Measurements from ENCODE around the gene NKAIN2. TPM values are rescaled to one million over a fixed set of nuclear protein-coding genes. Genes with fewer than 3 reads are reported as not detected.
A peak's percentile ranks its signal among the peaks of the same experiment; 100 is the strongest.
"Not testable (repeated sequence)": the region's sequence is repeated elsewhere in the genome, so short reads cannot be mapped to it uniquely, and the experiment has no call there.

NKAIN2 gene
- total RNA-seq, 1 donor from 2014 or later = 0.37 TPM

DNA sequence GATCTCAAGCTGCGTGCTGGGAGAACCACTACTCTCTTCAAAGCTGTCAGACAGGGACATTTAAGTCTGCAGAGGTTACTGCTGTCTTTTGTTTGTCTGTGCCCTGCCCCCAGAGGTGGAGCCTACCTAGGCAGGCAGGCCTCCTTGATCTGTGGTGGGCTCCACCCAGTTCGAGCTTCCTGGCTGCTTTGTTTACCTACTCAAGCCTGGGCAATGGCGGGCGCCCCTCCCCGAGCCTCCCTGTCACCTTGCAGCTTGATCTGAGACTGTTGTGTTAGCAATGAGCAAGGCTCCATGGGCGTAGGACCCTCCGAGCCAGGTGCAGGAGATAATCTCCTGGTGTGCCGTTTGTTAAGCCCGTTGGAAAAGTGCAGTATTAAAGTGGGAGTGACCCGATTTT is 609.0 kb downstream of the NKAIN2 start:
- not testable (repeated sequence) for DNase-seq (ENCODE audit: low read depth)

DNA sequence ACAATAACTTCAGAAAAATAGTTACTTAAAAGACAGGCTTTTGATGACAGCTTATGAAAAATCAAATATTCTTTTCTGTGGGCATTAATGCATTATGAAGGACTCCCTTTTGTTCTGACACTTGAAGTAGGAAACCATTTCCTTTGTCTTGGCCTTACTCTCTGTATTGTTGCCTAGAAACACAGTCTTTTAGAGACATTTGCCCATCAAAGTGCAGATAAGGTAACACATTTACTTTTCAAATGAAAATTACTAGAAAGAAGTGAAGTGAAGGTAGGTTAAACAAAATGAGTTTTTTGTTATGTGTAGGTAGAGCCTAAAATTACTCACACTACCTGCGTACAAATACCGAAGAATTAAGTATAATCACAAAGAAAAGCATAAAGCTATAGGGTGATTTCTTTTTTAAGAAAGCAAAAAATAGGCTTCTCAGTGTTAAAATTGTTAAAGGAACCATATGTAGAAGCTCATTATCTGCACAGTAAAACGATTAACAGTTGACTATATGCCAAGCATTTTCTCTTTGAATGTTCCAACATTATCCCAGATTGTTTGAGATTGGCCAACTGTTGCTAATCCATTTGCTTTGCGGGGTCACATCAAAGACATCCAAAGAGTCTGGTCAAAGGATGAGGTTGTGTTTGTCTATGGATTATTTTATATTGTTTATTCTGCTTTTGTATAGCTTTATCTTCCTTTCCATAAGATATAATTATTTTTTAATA is 616.6 kb downstream of the NKAIN2 start:
- no peak for DNase-seq (ENCODE audit: low read depth)

DNA sequence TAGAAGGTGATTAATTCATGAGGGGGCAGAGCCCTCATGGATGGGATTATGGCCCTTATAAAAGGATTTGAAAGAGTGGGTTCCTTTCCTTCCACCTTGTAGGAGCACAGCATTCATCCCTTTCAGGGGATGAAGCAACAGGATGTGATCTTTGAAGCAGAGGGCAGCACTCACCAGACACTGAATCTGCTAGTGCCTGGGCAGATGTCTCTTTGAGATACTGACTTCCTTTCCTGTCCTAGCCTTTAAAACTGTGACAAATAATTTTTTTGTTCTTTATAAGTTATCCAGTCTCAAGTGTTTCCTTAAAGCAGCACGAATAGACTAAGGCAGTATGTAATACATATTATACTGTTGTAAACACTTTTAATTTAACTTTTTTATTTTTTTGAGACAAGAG is 620.0 kb downstream of the NKAIN2 start:
- no peak for DNase-seq (ENCODE audit: low read depth)

DNA sequence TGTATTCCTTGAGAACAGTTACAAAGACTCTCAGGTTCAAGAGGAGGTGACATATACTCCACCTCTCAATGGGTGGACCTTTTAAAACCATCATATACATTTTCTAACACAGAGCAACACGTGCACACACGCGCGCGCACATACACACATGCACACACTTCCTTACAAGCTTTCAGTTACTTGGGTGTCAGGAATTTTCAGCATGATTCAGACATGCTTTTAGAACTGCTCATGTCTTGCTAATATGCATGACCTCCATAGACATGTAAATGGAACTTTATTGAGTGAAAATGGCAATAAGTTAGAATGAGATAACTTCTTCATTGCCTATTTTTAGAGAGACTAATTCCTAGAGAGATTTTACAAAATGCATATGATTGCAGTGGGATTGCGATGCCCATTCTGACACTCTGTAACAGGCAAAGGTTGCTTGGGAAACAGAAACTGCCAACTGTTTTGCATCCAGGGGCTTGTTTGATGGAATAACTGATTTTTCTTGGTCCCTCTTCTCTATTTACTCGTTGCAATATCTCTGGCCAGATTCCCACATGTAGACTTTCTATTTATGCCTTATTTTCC is 627.2 kb downstream of the NKAIN2 start:
- no peak for DNase-seq (ENCODE audit: low read depth)

DNA sequence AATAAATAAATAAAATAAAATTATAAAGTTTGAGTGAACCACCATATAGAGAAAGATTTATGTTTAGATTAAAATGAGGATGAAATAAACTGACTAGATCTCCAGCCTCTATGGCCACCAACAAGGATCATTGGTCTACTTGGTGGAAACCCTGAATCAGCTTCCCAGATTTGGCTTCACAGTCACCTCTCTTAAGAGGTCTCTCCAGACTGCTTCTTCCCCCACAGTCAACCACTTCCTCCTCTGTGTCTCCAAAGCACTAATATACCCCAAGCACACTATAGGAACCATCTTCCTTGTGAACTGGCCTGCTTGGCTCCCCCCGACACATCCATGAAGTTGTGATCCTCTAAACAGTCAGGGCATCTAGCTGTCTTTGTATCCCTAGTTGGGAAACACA is 629.0 kb downstream of the NKAIN2 start:
- DNase-seq (ENCODE audit: low read depth) = no peak

DNA sequence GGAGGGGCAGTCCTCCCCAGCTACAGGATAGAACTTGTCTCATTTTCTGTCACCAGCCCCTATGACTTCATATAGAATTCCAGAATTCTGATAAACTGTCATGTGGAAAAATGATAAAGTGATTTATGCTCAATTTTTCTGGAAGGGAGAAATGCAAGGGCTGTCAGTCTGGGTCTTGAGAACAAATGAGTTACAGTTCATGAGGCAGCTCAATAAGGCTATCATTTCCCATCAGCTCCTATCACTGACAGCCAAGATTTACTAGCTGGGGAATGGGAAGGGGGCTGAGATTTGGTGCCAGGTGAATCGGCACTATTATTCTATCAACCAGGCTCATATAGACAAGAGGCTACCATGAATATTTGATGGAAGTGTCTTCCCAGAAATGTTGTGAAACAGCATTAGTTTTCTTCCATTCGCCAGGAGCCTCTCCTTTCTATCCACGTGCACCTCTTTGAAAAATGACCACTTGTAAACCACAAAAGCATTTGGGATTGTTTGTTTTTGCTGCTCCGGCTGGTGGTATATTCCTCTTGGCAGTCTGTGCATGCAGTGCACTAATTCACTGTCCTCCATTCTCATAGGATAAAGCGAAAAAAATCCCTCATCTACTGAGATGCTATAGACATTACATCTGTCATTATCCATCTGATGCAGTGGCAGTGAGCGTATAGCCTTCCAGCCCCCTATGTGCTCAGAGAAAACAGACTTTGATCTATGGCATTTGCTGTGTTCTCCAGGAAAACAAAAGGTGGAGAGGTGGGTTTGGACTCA is 629.9 kb downstream of the NKAIN2 start:
- DNase-seq (ENCODE audit: low read depth) = no peak

DNA sequence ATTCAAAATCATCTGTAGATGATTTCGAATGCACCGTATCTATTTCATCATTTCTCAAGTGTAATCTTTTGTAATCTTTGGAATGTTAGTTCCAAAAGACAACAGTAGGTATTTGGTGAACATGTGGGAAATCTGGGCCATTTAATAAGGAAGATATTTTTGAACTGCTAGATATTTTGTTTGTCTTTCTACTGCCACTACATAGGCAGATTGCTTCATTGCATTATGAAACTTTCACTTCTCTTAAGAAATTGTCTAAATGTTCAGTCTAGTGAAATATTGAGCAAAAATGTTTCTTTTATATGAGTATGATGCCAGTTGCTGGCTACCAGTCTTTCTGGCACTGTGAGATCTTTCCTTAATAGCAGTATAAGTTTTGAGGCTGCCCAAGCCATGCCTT is 630.8 kb downstream of the NKAIN2 start:
- DNase-seq (ENCODE audit: low read depth) = peak; percentile 3

DNA sequence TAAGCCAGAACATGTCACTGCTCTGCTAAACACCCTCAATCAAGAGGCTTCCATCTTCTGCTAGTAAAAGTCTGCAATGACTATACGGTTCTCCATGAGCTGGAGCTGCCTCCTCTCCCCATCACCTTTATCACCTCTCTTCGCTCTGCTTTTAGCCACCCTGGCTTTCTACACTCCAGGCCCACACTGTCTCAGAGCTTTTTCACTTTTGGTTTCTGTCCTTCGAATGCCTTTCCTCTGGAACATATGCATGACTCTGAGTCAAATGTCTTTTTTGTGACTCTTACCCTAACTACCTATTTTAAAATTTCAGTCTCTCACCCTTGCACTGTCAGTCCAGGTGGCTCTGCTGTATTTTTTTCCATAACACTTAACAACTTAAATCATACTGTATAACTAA is 633.1 kb downstream of the NKAIN2 start:
- no peak for DNase-seq (ENCODE audit: low read depth)

DNA sequence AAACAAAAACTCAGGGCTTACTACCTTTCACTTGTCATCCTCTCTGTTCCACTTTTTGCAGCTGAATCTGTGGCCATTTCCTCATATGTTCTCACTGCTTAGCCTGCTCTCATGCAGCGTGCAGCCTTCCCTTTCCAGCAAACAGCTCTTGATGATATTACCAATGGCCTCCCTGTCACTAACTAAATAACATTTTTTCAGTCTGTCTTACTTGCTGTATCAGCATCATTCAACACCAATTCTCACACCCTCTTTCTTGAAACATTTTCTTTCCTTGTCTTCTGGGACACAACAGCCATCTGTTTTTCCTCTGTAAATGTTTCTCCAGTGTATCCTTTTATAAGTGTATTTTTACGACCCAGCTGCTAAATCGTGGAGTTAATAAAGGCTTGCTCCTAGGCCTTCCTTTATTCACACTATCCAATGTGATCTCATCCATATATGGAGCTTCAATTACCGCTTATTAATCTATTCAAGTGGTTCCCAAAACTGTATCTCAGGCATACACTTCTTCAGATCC is 634.9 kb downstream of the NKAIN2 start:
- no peak for DNase-seq (ENCODE audit: low read depth)

DNA sequence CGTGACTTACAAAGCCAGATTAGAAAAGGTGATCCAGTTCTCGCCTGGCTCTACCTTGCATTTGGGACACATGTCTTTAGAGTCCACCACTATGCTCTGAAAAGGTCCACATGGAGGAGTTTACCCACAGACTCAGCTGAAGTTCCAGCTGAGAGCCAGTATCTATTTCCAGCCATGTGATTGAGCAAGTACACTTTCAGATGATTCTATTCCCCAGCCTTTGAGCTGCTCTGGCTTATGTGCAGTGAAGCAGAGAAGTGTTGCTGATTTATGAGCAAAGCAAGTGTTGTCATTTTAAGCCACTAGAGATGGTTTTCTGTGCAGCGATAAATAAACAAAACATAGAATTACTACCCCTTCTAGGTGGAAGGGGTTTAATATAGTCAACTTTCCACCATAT is 637.8 kb downstream of the NKAIN2 start:
- DNase-seq (ENCODE audit: low read depth) = no peak

DNA sequence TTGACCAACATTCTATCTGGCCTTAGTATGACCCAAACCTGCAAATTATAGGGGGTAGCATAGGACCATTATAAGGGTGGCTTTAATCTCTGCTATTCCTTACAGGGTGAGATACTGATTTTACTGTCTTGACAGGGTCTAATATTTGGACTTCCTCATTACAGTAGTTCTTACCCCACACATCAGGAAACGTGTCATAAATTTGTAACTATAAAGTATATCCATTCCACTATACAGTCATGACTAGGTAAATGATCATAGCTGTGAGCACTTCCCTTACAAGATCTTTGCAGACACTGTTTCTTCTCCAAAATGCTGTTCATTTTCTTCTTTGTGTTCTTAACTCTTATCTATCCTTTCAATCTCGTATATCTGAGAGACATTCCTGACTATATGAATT is 639.9 kb downstream of the NKAIN2 start:
- DNase-seq (ENCODE audit: low read depth) = no peak

DNA sequence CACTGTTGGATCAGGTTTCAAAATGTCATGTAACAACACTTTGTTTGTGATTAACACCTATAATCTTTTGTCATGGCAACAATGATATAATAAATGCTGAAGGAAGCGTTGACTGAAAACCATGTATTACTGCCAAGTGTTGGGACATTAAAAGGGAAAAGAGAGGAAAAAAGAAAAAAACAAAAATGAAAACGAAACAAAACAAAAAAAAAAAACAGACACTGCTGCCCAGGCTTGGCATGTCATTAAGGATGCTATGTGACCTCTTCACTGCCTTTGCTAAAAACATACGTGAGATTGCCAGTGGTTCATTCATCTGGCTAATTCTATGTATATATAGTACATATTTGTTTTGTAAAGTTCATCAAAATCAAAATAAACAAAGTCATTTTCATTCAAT is 641.9 kb downstream of the NKAIN2 start:
- DNase-seq (ENCODE audit: low read depth) = no peak

DNA sequence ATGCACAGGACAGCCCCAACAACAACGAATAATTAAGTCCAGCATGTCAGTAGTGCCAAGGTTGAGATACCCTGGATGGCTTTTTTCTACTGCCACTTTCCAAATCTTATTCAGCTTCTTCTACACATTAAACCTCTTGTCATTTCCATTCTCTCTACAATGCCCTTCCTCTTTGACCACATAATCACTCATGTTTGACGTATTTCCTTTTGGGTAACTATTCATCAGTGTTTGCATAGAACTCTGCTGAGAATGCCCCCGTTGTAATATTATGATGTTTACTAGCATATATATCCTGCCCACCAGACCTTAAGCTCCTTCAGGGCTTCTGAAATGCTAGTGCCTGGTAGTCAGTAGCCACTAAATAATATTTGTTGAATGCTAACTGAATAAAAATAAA is 643.3 kb downstream of the NKAIN2 start:
- DNase-seq (ENCODE audit: low read depth) = no peak

DNA sequence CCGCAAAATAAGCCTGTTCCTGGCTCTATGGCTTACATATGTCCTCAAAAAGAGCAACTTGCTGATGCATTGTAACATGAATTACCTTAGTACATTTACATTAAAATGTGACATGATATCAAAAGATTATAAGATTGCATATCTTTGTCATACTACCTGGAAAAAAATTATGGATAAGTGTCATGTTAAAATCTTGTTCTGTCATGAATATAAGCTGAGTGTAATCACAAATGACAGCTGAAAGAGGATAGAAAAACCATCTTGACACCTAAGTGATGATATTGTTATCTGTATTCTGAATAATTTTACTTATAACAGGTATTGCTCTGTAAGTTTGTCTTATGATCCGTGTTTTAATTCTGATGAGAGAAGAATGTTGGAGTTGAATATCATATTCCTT is 655.6 kb downstream of the NKAIN2 start:
- DNase-seq (ENCODE audit: low read depth) = no peak

DNA sequence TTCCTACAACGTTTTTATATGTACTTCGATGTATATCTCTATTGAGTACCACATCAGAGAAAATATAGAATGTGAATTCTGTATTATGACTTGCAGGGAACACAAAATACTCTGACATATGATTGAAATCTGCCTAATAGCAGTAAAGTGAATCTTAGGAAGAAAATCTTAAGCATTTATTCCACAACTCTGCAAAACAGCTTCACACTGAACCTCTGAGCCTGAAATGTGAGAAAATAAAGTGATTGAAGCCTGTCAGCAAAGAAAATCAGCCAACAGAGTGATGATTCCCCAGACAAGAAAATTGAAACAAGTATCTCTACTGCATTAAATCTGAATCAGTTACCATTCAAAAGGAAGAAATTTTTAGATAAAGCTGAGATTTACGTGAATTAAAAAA is 659.1 kb downstream of the NKAIN2 start:
- no peak for DNase-seq (ENCODE audit: low read depth)

DNA sequence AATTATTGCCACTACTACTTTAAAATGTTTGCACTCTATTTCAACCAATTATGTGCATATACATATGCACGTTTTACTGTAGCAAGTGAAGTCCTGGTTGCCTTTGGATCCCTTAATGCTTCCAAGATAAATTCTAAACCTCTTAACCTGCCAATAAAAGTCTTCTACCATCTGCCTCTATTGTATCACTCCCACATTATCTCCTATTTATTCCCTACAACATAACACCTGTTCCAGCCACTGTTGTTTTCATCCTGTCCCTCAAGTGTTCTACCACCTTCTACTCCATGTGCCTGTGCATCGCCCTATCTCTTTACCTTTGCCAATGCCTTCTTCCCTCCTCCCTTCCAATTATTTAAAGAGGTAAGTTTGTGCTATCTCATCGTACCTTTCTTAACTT is 659.6 kb downstream of the NKAIN2 start:
- DNase-seq (ENCODE audit: low read depth) = no peak

DNA sequence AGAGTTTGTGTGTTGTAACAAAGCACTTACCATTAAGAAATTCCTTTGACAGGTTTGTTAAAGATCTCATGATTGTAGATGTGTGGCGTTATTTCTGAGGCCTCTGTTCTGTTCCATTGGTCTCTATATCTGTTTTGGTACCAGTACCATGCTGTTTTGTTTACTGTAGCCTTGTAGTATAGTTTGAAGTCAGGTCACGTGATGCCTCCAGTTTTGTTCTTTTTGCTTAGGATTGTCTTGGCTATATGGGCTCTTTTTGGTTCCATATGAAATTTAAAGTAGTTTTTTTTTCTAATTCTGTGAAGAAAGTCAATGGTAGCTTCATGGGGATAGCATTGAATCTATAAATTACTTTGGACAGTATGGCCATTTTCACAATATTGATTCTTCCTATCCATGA is 660.9 kb downstream of the NKAIN2 start:
- DNase-seq (ENCODE audit: low read depth) = not testable (repeated sequence)

DNA sequence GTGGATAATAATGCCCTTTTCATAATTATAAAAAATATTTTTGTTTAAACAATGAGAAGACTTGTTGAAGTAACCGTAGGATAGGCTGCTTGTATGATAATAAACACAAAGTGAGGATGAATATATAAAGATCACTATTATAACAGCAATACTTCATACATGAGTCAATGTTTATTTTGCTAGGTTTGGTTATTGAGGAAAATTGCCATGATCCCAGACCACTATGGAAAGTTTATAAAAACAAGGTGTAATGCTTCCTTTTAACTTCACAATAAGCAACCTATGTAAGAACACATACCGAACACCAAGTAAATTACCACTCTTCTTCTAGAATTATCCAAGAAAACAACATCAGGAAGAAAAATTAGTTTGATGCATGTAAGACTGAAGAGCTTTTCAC is 663.3 kb downstream of the NKAIN2 start:
- no peak for DNase-seq (ENCODE audit: low read depth)

DNA sequence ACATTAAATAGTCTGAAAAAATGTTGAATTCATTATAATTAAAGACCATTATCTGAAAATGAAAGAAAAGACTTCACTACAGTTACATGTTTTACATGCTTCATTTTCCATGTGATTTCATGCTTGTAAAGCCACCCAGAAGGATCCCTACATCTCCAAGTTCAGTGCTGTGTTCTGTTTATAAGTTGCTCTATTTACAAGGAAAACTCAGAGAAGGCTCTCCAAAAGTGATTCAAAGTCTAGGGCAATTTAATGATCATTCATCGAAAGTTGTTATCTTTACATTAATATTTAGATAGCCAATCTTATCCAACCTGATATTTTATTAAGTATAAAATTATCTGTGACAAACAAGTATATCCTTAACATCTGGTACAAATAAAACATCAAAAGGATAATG is 663.7 kb downstream of the NKAIN2 start:
- DNase-seq (ENCODE audit: low read depth) = no peak

DNA sequence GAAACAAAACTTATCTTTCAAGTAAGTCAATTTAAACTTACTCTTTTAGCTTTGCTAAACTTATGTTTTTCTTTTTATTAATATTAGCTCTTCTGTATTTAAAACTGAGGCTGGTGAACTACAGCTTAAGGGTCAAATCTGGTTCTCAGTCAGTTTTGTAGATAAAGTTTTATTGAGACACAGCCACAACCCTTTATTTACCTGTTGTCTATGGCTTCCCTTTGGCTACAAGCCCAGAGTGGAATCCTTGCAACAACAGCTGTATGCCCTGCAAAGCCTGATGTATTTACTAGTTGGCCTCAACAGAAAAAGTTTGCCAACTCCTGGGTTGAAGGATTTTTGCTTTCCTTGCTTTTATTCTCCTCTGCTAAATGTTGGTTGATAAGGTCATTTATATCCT is 667.1 kb downstream of the NKAIN2 start:
- peak; percentile 67 for DNase-seq (ENCODE audit: low read depth)

DNA sequence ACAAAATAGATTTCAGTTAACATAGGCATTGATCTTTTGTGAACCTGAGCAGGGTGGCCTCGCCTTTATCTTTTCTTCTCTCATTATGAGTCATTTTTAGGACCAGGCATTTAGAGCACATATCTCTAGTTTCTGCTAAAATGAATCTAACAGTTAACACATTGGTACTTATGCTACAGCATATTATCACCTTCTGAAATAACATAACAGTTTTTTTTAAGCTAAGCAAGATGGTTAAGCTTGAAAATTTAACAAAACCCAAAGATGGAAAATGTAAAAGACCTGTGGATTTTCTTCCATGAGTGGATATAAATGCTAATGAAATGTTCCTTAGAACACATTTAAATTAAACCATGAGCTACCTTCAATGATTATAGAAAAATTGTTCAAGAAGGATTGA is 671.5 kb downstream of the NKAIN2 start:
- DNase-seq (ENCODE audit: low read depth) = no peak

DNA sequence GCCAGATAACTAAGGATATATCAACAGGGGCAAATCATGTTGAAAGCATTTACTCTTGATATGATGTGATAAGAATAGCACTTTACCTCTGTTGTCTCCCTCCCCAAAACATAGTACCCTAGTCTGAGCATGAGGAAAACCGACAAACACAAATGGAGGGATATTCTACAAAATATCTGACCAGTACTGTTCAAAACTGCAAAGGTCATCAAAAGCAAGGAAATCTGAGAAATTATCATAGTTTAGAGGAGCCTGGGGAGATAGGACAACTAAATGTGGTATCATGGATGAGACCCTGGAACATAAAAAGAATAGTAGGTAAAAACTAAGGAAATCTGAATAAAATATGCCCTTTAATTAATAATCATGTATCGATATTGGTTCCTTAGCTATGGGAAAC is 675.2 kb downstream of the NKAIN2 start:
- DNase-seq (ENCODE audit: low read depth) = no peak

Measured in myocyte (in vitro differentiated cells).